GM13977 (cell line): ENCODE results near the gene PDK2.

Experiments used
- DNase-seq: peaks from one replicate; pipeline ENCODE4 v3.0.0; 2012; ENCODE audit warnings: low spot score
- CTCF ChIP-seq: IDR thresholded peaks from 2 replicates; pipeline ENCODE4 v1.5.1; 2012; ENCODE audit warnings: mild to moderate bottlenecking, control low read depth; ENCODE audit not compliant: insufficient read depth; ENCODE audit errors: extremely low read depth, missing control alignments
- in situ Hi-C: fragments of 300-500 bp; cut with MboI; formaldehyde crosslinking; loops from one replicate; pipeline ENCODE4 v1.12.0; 2022; ENCODE audit warnings: low sequenced_read_pairs, low pct_unique_long_range_greater_than_20kb, mixed read lengths, inconsistent platforms; ENCODE audit not compliant: unreplicated experiment

PDK2 gene

GRCh38 chr17:50112694-50113093, 17.5 kb downstream of the PDK2 start:
- no peak for TF ChIP-seq CTCF
- DNase-seq = no peak
- in situ Hi-C loops = no loop called here

GRCh38 chr17:50113624-50114320, 18.6 kb downstream of the PDK2 start:
- in situ Hi-C loops = no loop called here
- DNase-seq = no peak
- TF ChIP-seq CTCF = no peak

GRCh38 chr17:50114401-50114800, 19.2 kb downstream of the PDK2 start:
- no peak for TF ChIP-seq CTCF
- in situ Hi-C loops = no loop called here
- no peak for DNase-seq

- peak; percentile 80 for DNase-seq
Measured at GRCh38 chr17:50114849-50115357, 19.8 kb downstream of the PDK2 start.

GRCh38 chr17:50115756-50116155, 20.6 kb downstream of the PDK2 start:
- DNase-seq = no peak
- TF ChIP-seq CTCF = no peak
- in situ Hi-C loops = no loop called here

More at GRCh38 chr17:50114849-50115357, 19.8 kb downstream of the PDK2 start:
- peak; percentile 79 for TF ChIP-seq CTCF
- in situ Hi-C loops = no loop called here

GRCh38 chr17:50117202-50118051, 22.3 kb downstream of the PDK2 start:
- peak; percentile 57 for TF ChIP-seq CTCF
- in situ Hi-C loops = no loop called here
- peak; percentile 79 for DNase-seq
